Right lobe of liver (tissue), 4 donors: ENCODE measurements around the gene EIF4E.

Experiments used
- CTCF ChIP-seq, 4 donors: fragments of 200-600 bp in 3 of 4; fragments of 450-650 bp in 1 of 4; IDR thresholded peaks; one replicate each; pipeline versions ENCODE4 v1.5.1 to v1.8.0; 2016 to 2022; ENCODE audit warnings: antibody characterized with exemption in 4 of 4, mild to moderate bottlenecking in 2 of 4
- POLR2A ChIP-seq: fragments of 450-650 bp; IDR thresholded peaks from one replicate; pipeline ENCODE4 v1.6.1; 2017; ENCODE audit warnings: antibody characterized with exemption, mild to moderate bottlenecking
- donor health status: DM: no; HTN: no; CAD: no.
- donor health status: DM: no; HTN: no; CAD: no.
- donor health status: DM: no; HTN: yes; CAD: no.

- TF ChIP-seq CTCF (IDR thresholded peaks at IDR 0.05) = no peak
- TF ChIP-seq POLR2A = no peak
These were observed 20.1 kb downstream of the EIF4E start for GRCh38 chr4:98908703-98909262.
